Activated CD8-positive, alpha-beta memory T cell treated with anti-CD3 and anti-CD28 coated beads, Interleukin-2, amount 50 U/mL, for 1 hour (primary cell): ENCODE measurements around the gene HPSE.

Experiments used
- DNase-seq: peaks from one replicate; pipeline ENCODE4 v3.0.0-alpha.2; 2020; ENCODE audit errors: extremely low read depth

HPSE gene

GRCh38 chr4:83334425-83335241 is at the start of gene HPSE:
Gene HPSE, minus strand, starts transcription at chr4:83334848. Its CDS starts 66 bp downstream, at chr4:83334782.
- no peak for DNase-seq

- DNase-seq = no peak
Measured at GRCh38 chr4:83382850-83383249, 48.2 kb upstream of the HPSE start.

- DNase-seq = no peak
Measured at GRCh38 chr4:83381173-83381572, 46.5 kb upstream of the HPSE start.

GRCh38 chr4:83378419-83378818 is 43.8 kb upstream of the HPSE start:
- no peak for DNase-seq

GRCh38 chr4:83372931-83373330 is 38.3 kb upstream of the HPSE start:
- no peak for DNase-seq

GRCh38 chr4:83371936-83372335 is 37.3 kb upstream of the HPSE start:
- DNase-seq = no peak

- no peak for DNase-seq
Measured at GRCh38 chr4:83371235-83371634, 36.6 kb upstream of the HPSE start.

- no peak for DNase-seq
Measured at GRCh38 chr4:83370640-83370906, 35.9 kb upstream of the HPSE start.

GRCh38 chr4:83369831-83370639 is 35.4 kb upstream of the HPSE start:
- DNase-seq = no peak

GRCh38 chr4:83364312-83364711 is 29.7 kb upstream of the HPSE start:
- no peak for DNase-seq

GRCh38 chr4:83362492-83363329 is 28.1 kb upstream of the HPSE start:
- no peak for DNase-seq

- no peak for DNase-seq
Measured at GRCh38 chr4:83361416-83362103, 26.9 kb upstream of the HPSE start.

- no peak for DNase-seq
Measured at GRCh38 chr4:83360018-83360417, 25.4 kb upstream of the HPSE start.

GRCh38 chr4:83358410-83358809 is 23.8 kb upstream of the HPSE start:
- no peak for DNase-seq

- no peak for DNase-seq
Measured at GRCh38 chr4:83356899-83357661, 22.4 kb upstream of the HPSE start.

- DNase-seq = no peak
Measured at GRCh38 chr4:83353516-83353915, 18.9 kb upstream of the HPSE start.

- DNase-seq = no peak
Measured at GRCh38 chr4:83348074-83348473, 13.4 kb upstream of the HPSE start.

- no peak for DNase-seq
Measured at GRCh38 chr4:83342476-83342875, 7.8 kb upstream of the HPSE start.

GRCh38 chr4:83340692-83341343 is 6.2 kb upstream of the HPSE start:
- DNase-seq = no peak

- DNase-seq = no peak
Measured at GRCh38 chr4:83339573-83339972, 4.9 kb upstream of the HPSE start.

GRCh38 chr4:83335701-83336100 is 1.1 kb upstream of the HPSE start:
- no peak for DNase-seq
